Lower leg skin (tissue), 4 donors: ENCODE measurements around the gene NUPR1. TPM values are rescaled to one million over a fixed set of nuclear protein-coding genes. Genes with fewer than 3 reads are reported as not detected.
"Not testable (repeated sequence)": the region's sequence is repeated elsewhere in the genome, so short reads cannot be mapped to it uniquely, and the experiment has no call there.

Source experiments
- DNase-seq, 2 donors: peaks; one replicate each; pipeline ENCODE4 v3.0.0-alpha.2; 2019; ENCODE audit warnings: low spot score in 2 of 2
- H3K4me3 ChIP-seq: fragments of 200-600 bp; sonication (generic); 2 replicates; pipeline ENCODE4 v1.5.1; 2017; ENCODE audit warnings: mild to moderate bottlenecking, low read depth; ENCODE audit not compliant: poor library complexity, severe bottlenecking
- POLR2A ChIP-seq, 2 donors: fragments of 450-650 bp; IDR thresholded peaks; one replicate each; pipeline ENCODE4 v1.6.1; 2016 to 2017; ENCODE audit warnings: antibody characterized with exemption in 2 of 2, mild to moderate bottlenecking in 1 of 2, moderate library complexity in 1 of 2
- WGBS, 2 donors: methylation state at CpG; one replicate each; pipeline ENCODE4 v1.1.5; 2018; 5-methylcytosine and 5-hydroxymethylcytosine counted together
- intact Hi-C: fragments of 100-400 bp; cut with DNase I; formaldehyde crosslinking; loops from one replicate; pipeline ENCODE4 v1.15.0; 2023; ENCODE audit warnings: low total_unique reads
- total RNA-seq, 4 donors: library from RNA; depleted of rRNA; stranded (reverse); fragments of >200 nt; gene quantifications; one replicate each; pipeline ENCODE4 v1.1.0, GENCODE V29; 2016
- TF ChIP-seq, protein P1 (sequence below), 3 donors: fragments of 450-650 bp; IDR thresholded peaks; one replicate each; pipeline ENCODE4 v1.5.1; 2016; ENCODE audit warnings: antibody characterized with exemption in 3 of 3, mild to moderate bottlenecking in 3 of 3, moderate library complexity in 2 of 3

Gene NUPR1
- total RNA-seq, 4 donors from 2014 or later, result 52.4 to 275 (median 140) TPM

DNA sequence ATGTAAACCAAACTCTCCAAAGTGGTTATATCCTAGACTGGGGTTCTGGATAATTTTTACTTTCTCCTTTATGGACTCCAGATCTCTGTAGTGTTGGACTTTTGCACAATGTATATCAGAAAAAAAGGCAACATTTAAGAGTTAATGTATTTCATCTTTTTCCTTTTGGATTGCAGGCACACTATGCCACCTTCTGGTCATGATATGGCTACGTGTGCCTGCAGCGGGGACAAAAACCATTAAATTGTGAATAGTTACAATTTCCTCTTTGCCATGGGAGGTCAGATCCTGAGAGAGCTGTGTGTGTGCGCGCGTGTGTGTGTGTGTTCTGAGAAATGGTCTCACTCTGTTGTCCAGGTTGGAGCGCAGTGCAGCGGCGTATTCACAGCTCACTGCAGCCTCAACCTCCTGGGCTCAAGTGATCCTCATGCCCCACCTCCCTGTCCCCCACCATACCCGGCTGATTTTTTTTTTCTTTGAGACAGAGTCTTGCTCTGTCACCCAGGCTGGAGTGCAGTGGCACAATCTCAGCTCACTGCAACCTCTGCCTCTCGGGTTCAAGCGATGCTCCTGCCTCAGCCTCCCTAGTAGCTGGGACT is 10.6 kb upstream of the NUPR1 start:
- no peak overlapping the region for H3K4me3 ChIP-seq
- TF ChIP-seq, protein P1, sequence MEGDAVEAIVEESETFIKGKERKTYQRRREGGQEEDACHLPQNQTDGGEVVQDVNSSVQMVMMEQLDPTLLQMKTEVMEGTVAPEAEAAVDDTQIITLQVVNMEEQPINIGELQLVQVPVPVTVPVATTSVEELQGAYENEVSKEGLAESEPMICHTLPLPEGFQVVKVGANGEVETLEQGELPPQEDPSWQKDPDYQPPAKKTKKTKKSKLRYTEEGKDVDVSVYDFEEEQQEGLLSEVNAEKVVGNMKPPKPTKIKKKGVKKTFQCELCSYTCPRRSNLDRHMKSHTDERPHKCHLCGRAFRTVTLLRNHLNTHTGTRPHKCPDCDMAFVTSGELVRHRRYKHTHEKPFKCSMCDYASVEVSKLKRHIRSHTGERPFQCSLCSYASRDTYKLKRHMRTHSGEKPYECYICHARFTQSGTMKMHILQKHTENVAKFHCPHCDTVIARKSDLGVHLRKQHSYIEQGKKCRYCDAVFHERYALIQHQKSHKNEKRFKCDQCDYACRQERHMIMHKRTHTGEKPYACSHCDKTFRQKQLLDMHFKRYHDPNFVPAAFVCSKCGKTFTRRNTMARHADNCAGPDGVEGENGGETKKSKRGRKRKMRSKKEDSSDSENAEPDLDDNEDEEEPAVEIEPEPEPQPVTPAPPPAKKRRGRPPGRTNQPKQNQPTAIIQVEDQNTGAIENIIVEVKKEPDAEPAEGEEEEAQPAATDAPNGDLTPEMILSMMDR (IDR thresholded peaks at IDR 0.05), result no peak
- TF ChIP-seq POLR2A (IDR thresholded peaks at IDR 0.05), result no peak
- 42 to 46% methylated on average over 11 of the region's 11 CpGs for WGBS, 2 donors
- intact Hi-C loops, result no loop called here
- DNase-seq, result no peak

DNA sequence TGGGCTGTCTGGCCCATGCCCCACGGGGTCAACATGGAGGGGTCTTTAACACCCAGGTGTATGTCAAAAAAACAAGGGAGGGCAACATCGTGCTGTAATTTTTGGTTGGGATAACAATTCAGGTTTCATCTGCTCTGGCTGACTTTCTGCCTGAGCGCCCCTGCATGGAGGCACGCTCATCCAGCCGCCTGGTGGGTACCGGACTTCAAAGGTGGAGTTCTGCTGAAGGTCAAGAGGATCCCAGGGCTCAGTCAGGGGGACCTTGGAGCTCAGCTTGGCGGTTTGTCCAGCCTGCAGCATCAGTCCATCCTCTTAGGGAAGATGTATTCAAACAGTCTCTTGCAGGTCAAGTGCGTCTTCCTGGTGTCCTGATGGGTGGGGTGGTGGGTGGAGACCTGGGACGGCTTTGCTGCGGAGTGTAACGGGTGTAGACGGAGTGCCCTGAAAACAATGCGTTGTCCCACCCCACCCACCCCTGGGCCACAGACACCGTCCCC is 9.6 kb upstream of the NUPR1 start:
- no peak for DNase-seq
- intact Hi-C loops, result no loop called here
- H3K4me3 ChIP-seq, result no peak overlapping the region
- no peak for TF ChIP-seq POLR2A (IDR thresholded peaks at IDR 0.05)
- TF ChIP-seq, protein P1 (IDR thresholded peaks at IDR 0.05), result no peak
- WGBS, 2 donors, result 63 to 73% methylated on average over 14 of the region's 14 CpGs

DNA sequence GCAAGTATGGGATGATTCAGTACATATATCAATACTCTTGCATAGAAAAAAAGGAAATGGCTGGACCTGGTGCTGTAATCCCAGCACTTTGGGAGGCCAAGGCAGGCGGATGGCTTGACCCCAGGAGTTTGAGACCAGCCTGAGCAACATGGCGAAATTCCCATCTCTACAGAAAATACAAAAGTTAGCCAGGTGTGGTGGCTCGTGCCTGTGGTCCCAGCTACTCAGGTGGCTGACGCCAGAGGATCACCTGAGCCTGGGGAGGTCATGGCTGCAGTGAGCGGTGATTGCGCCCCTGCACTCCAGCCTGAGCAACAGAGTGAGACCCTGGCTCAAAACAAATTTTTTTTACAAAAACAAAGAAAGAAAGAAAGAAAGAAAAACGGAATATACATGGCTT is 7.9 kb upstream of the NUPR1 start:
- 81 to 86% methylated on average over 7 of the region's 7 CpGs for WGBS, 2 donors
- H3K4me3 ChIP-seq, result no peak overlapping the region
- intact Hi-C loops, result no loop called here
- DNase-seq, result no peak
- no peak for TF ChIP-seq POLR2A (IDR thresholded peaks at IDR 0.05)
- TF ChIP-seq, protein P1 (IDR thresholded peaks at IDR 0.05), result no peak

DNA sequence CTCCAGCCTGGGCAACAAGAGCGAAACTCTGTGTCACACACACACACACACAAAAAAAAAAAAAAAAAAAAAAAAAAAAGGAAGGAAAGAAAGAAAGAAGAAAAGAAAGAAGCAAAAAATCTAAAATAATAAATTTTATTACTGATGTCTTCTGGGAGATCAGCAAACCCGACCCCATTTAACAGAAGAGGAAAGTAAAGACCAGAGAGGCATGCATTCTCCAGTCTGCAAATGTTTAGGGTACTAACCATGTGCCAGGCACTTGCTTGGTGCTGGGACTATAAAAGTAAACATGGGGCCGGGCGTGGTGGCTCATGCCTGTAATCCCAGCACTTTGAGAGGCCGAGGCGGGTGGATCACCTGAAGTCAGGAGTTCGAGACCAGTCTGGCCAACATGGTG is 7.2 kb upstream of the NUPR1 start:
- H3K4me3 ChIP-seq, DNase-seq, intact Hi-C loops: not testable (repeated sequence)
- 85 to 90% methylated on average over 7 of the region's 7 CpGs for WGBS, 2 donors

DNA sequence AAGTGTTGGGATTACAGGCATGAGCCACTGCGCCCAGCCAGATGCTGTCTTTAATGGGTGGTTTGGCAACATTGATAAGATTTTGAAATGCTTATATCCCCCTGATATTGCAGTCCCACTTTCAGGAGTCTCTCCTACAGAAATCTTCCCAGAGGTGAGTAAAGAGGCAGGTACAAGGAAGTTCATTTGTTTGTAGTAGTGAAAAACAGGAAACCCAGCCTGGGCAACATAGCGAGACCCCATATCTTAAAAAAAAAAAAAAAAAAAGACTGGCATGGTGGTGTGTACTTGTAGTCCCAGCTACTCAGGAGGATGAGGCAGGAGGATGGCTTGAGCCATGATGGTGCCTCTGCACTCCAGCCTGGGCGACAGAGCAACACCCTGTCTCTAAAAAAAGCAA is 6.2 kb upstream of the NUPR1 start:
- no peak for DNase-seq
- H3K4me3 ChIP-seq, result no peak overlapping the region
- 80 to 85% methylated on average over 3 of the region's 3 CpGs for whole genome bisulfite sequencing, 2 donors
- intact Hi-C loops, result no loop called here
- no peak for TF ChIP-seq POLR2A (IDR thresholded peaks at IDR 0.05)
- TF ChIP-seq, protein P1 (IDR thresholded peaks at IDR 0.05), result no peak

DNA sequence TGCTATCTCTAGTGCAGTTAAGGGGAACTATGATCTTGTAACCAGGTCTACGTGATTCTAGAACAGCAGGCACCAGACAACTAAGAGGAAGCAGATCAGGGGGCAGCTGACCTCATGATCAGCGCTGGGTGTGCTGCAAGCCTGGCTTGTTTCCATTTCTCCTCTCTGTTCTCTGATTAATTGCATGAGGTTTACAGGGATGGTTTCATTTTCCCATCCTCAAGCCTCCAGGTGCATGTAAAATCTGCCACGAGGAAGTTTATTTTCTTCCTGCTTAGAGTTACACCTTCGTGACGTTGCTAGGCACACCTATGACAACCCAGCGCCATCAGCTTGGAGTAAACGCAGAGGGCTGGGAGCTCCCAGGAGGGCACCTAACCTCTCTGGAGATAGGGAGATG is 4.3 kb upstream of the NUPR1 start:
- intact Hi-C loops, result no loop called here
- no peak for TF ChIP-seq POLR2A (IDR thresholded peaks at IDR 0.05)
- TF ChIP-seq, protein P1 (IDR thresholded peaks at IDR 0.05), result no peak
- H3K4me3 ChIP-seq, result no peak overlapping the region
- DNase-seq, result peak in 1 of 2 donors; percentile 62
- WGBS, 2 donors, result 38 to 48% methylated on average over 7 of the region's 7 CpGs
